LoVo (cell line): ENCODE results near the gene ZC3H12D.
"Not testable (repeated sequence)": the region's sequence is repeated elsewhere in the genome, so short reads cannot be mapped to it uniquely, and the experiment has no call there.

Source experiments
- DNase-seq: peaks from one replicate; pipeline ENCODE4 v3.0.0-alpha.2; 2016; ENCODE audit warnings: low spot score

The ZC3H12D gene

GRCh38 chr6:149483849-149484655 is 762 bp downstream of the ZC3H12D start:
- DNase-seq, result no peak

GRCh38 chr6:149483334-149483725 is 1.5 kb downstream of the ZC3H12D start:
- DNase-seq, result no peak

GRCh38 chr6:149482545-149483333 is 2.1 kb downstream of the ZC3H12D start:
- no peak for DNase-seq

- DNase-seq, result no peak
Measured at GRCh38 chr6:149480502-149481280, 4.1 kb downstream of the ZC3H12D start.

GRCh38 chr6:149478631-149479314 is 6.0 kb downstream of the ZC3H12D start:
- DNase-seq, result no peak

GRCh38 chr6:149477544-149477943 is 7.3 kb downstream of the ZC3H12D start:
- DNase-seq, result no peak

GRCh38 chr6:149476789-149477455 is 7.9 kb downstream of the ZC3H12D start:
- DNase-seq, result no peak

- DNase-seq, result no peak
Measured at GRCh38 chr6:149474108-149474935, 10.5 kb downstream of the ZC3H12D start.

GRCh38 chr6:149473080-149474052 is 11.4 kb downstream of the ZC3H12D start:
- peak; percentile 86 for DNase-seq

GRCh38 chr6:149472241-149472640 is 12.6 kb downstream of the ZC3H12D start:
- DNase-seq, result no peak

- DNase-seq, result no peak
Measured at GRCh38 chr6:149471801-149472200, 13.0 kb downstream of the ZC3H12D start.

GRCh38 chr6:149470948-149471347 is 13.9 kb downstream of the ZC3H12D start:
- DNase-seq, result no peak

- DNase-seq, result no peak
Measured at GRCh38 chr6:149468179-149468578, 16.6 kb downstream of the ZC3H12D start.

GRCh38 chr6:149467265-149467664 is 17.5 kb downstream of the ZC3H12D start:
- no peak for DNase-seq

GRCh38 chr6:149464411-149464810 is 20.4 kb downstream of the ZC3H12D start:
- DNase-seq, result no peak

GRCh38 chr6:149463781-149464180 is 21.0 kb downstream of the ZC3H12D start:
- no peak for DNase-seq

- DNase-seq, result not testable (repeated sequence)
Measured at GRCh38 chr6:149462712-149463111, 22.1 kb downstream of the ZC3H12D start.

GRCh38 chr6:149461670-149462069 is 23.1 kb downstream of the ZC3H12D start:
- no peak for DNase-seq

GRCh38 chr6:149460249-149460648 is 24.6 kb downstream of the ZC3H12D start:
- not testable (repeated sequence) for DNase-seq
